CD14-positive monocyte (primary cell): Measurements from ENCODE around the gene SOHLH1. TPM values are rescaled to one million over a fixed set of nuclear protein-coding genes. Genes with fewer than 3 reads are reported as not detected.

Source experiments
- DNase-seq, 3 donors: peaks; one replicate each; pipeline ENCODE4 v3.0.0-alpha.2; 2011 to 2022
- H2AFZ ChIP-seq: 2 replicates; pipeline ENCODE4 v1.6.0; 2012; ENCODE audit warnings: mild to moderate bottlenecking, low read depth, low read length, inconsistent platforms; ENCODE audit not compliant: insufficient read depth, poor library complexity, severe bottlenecking
- H3K27ac ChIP-seq, 2 donors: 1 replicate in 1 of 2; 2 replicates in 1 of 2; pipeline ENCODE4 v1.5.1; 2012 to 2013; ENCODE audit warnings: low read length in 2 of 2, control low read depth in 1 of 2, inconsistent platforms in 1 of 2, low read depth in 1 of 2, mild to moderate bottlenecking in 1 of 2
- H3K27me3 ChIP-seq, 2 donors: one replicate each; pipeline versions ENCODE4 v1.6.0 to v1.6.1; 2011 to 2013; ENCODE audit warnings: low read length in 2 of 2; ENCODE audit not compliant: control insufficient read depth in 2 of 2, insufficient read depth in 2 of 2
- H3K36me3 ChIP-seq, 2 donors: replicated peaks in 1 of 2; 1 replicate in 1 of 2; 2 replicates in 1 of 2; pipeline versions ENCODE4 v1.5.1 to v1.6.1; 2012 to 2013; ENCODE audit warnings: low read length in 2 of 2, control low read depth in 1 of 2, inconsistent platforms in 1 of 2, mild to moderate bottlenecking in 1 of 2; ENCODE audit not compliant: insufficient read depth in 2 of 2, control insufficient read depth in 1 of 2
- H3K4me1 ChIP-seq, 2 donors: 1 replicate in 1 of 2; 2 replicates in 1 of 2; pipeline versions ENCODE4 v1.5.1 to v1.6.1; 2012 to 2013; ENCODE audit warnings: low read length in 2 of 2, control low read depth in 1 of 2, inconsistent platforms in 1 of 2, mild to moderate bottlenecking in 1 of 2, moderate library complexity in 1 of 2; ENCODE audit not compliant: insufficient read depth in 2 of 2, control insufficient read depth in 1 of 2
- H3K4me2 ChIP-seq: replicated peaks from 2 replicates; pipeline ENCODE3; 2012; ENCODE audit warnings: low read length, moderate library complexity, mild to moderate bottlenecking; ENCODE audit not compliant: poor library complexity, severe bottlenecking; ENCODE audit errors: extremely low read depth
- H3K4me3 ChIP-seq, 3 experiments: fragments of 200-600 bp in 1 of 3; sonication (generic) in 1 of 3; replicated peaks in 1 of 3; 1 replicate in 2 of 3; 2 replicates in 1 of 3; pipeline ENCODE4 v1.5.1; 2011 to 2013; ENCODE audit warnings: low read length in 3 of 3, mild to moderate bottlenecking in 3 of 3, control low read depth in 2 of 3, low read depth in 2 of 3, inconsistent platforms in 1 of 3, moderate library complexity in 1 of 3
- H3K79me2 ChIP-seq: 2 replicates; pipeline ENCODE4 v1.6.0; 2012; ENCODE audit warnings: mild to moderate bottlenecking, control low read depth, inconsistent platforms, low read length, moderate library complexity; ENCODE audit not compliant: insufficient read depth
- H3K9ac ChIP-seq: 2 replicates; pipeline ENCODE4 v1.6.0; 2017; ENCODE audit warnings: low read length, mild to moderate bottlenecking; ENCODE audit not compliant: insufficient read depth, poor library complexity, severe bottlenecking
- H3K9me3 ChIP-seq, 2 donors: replicated peaks in 1 of 2; 1 replicate in 1 of 2; 2 replicates in 1 of 2; pipeline versions ENCODE4 v1.5.1 to v1.6.1; 2012 to 2013; ENCODE audit warnings: low read length in 2 of 2, control low read depth in 1 of 2; ENCODE audit not compliant: control insufficient read depth in 1 of 2, insufficient read depth in 1 of 2
- H4K20me1 ChIP-seq: 2 replicates; pipeline ENCODE4 v1.6.0; 2012; ENCODE audit warnings: mild to moderate bottlenecking, low read length, control low read depth, moderate library complexity; ENCODE audit not compliant: insufficient read depth
- H3K27ac Mint-ChIP-seq, 7 donors: one replicate each; pipeline ENCODE4 v1.8.0; 2020; ENCODE audit warnings: mild to moderate bottlenecking in 7 of 7, mixed read lengths in 7 of 7, moderate library complexity in 6 of 7, inconsistent platforms in 2 of 7
- H3K27me3 Mint-ChIP-seq, 3 donors: one replicate each; pipeline ENCODE4 v1.8.0; 2021 to 2022; ENCODE audit warnings: low read depth in 3 of 3, mild to moderate bottlenecking in 3 of 3, mixed read lengths in 3 of 3, moderate library complexity in 3 of 3, inconsistent platforms in 1 of 3
- H3K36me3 Mint-ChIP-seq, 2 donors: one replicate each; pipeline ENCODE4 v1.8.0; 2020; ENCODE audit warnings: mixed read lengths in 2 of 2, inconsistent platforms in 1 of 2, mild to moderate bottlenecking in 1 of 2
- H3K4me1 Mint-ChIP-seq: one replicate; pipeline ENCODE4 v1.8.0; 2020; ENCODE audit warnings: mild to moderate bottlenecking, mixed read lengths
- H3K4me3 Mint-ChIP-seq, 2 donors: one replicate each; pipeline ENCODE4 v1.8.0; 2020; ENCODE audit warnings: mild to moderate bottlenecking in 2 of 2, mixed read lengths in 2 of 2, moderate library complexity in 1 of 2
- H3K9me3 Mint-ChIP-seq, 7 donors: one replicate each; pipeline ENCODE4 v1.8.0; 2020 to 2022; ENCODE audit warnings: mixed read lengths in 7 of 7, mild to moderate bottlenecking in 6 of 7, moderate library complexity in 6 of 7, inconsistent platforms in 2 of 7
- WGBS: methylation state at CpG from one replicate; pipeline ENCODE4 v1.1.5; 2013; ENCODE audit warnings: missing lambda C conversion rate; ENCODE audit not compliant: insufficient coverage; 5-methylcytosine and 5-hydroxymethylcytosine counted together
- intact Hi-C, 2 donors: fragments of 100-400 bp; cut with micrococcal nuclease; formaldehyde crosslinking; loops; one replicate each; pipeline versions ENCODE4 v1.15.0 to v1.15.1; 2023
- polyA plus RNA-seq, 3 donors: library from polyadenylated mRNA; depleted of rRNA in 1 of 3; unstranded in 2 of 3; stranded (reverse) in 1 of 3; fragments of 300-500 nt in 2 of 3; fragments of >200 nt in 1 of 3; fragmentation: Illumina TruSeq in 2 of 3; gene quantifications; 1 replicate in 2 of 3; 2 replicates in 1 of 3; pipeline ENCODE4 v1.2.3, GENCODE V29; 2012 to 2021
- TF ChIP-seq, protein P1 (sequence below): fragments of 200-600 bp; IDR thresholded peaks from one replicate; pipeline ENCODE4 v1.8.0; 2022; ENCODE audit warnings: antibody characterized with exemption, mild to moderate bottlenecking

Gene SOHLH1
- polyA plus RNA-seq, 3 donors: not detected

- Histone ChIP-seq H2AFZ (no peak overlapping the region), H3K4me2 (no peak overlapping the region), H3K9ac (no peak overlapping the region), H3K79me2 (no peaks in the 10 kb centered on the region), H3K27ac (no peak overlapping the region), H3K27me3 (no peaks in the 10 kb centered on the region), H3K4me1 (no peaks in the 10 kb centered on the region), H4K20me1 (no peaks in the 10 kb centered on the region), H3K4me3 (no peak overlapping the region), H3K9me3 (no peaks in the 10 kb centered on the region), H3K36me3 (no peaks in the 10 kb centered on the region)
- Mint-ChIP-seq H3K4me1 (no peaks in the 10 kb centered on the region), H3K9me3 (peaks cover 0 to 2% (median 0%) of the 10 kb centered on the region in 7 donors), H3K27me3 (peaks cover 0 to 10% (median 8%) of the 10 kb centered on the region in 3 donors), H3K27ac (peak overlapping the region in 1 of 7 donors; percentile 35), H3K4me3 (no peak overlapping the region), H3K36me3 (no peaks in the 10 kb centered on the region)
- WGBS: 84% methylated on average over 14 of the region's 16 CpGs
- intact Hi-C loops: no loop called here
- DNase-seq: no peak
- TF ChIP-seq, protein P1, sequence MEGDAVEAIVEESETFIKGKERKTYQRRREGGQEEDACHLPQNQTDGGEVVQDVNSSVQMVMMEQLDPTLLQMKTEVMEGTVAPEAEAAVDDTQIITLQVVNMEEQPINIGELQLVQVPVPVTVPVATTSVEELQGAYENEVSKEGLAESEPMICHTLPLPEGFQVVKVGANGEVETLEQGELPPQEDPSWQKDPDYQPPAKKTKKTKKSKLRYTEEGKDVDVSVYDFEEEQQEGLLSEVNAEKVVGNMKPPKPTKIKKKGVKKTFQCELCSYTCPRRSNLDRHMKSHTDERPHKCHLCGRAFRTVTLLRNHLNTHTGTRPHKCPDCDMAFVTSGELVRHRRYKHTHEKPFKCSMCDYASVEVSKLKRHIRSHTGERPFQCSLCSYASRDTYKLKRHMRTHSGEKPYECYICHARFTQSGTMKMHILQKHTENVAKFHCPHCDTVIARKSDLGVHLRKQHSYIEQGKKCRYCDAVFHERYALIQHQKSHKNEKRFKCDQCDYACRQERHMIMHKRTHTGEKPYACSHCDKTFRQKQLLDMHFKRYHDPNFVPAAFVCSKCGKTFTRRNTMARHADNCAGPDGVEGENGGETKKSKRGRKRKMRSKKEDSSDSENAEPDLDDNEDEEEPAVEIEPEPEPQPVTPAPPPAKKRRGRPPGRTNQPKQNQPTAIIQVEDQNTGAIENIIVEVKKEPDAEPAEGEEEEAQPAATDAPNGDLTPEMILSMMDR: no peak
Measured at GRCh38 chr9:135696446-135696845, 2.8 kb downstream of the SOHLH1 start.

GRCh38 chr9:135695642-135696041, 3.6 kb downstream of the SOHLH1 start:
- H3K9me3 Mint-ChIP-seq: peaks cover 0 to 3% (median 0%) of the 10 kb centered on the region in 7 donors
- 96% methylated on average over 11 of the region's 12 CpGs for WGBS
- no peaks in the 10 kb centered on the region for H3K9me3 ChIP-seq
- no peak overlapping the region for H3K27ac ChIP-seq
- H3K27me3 Mint-ChIP-seq: peaks cover 0 to 7% (median 6%) of the 10 kb centered on the region in 3 donors
- no peaks in the 10 kb centered on the region for H3K36me3 Mint-ChIP-seq
- no peaks in the 10 kb centered on the region for H3K27me3 ChIP-seq
- TF ChIP-seq, protein P1: no peak
- H3K4me3 ChIP-seq: no peak overlapping the region
- H3K9ac ChIP-seq: no peak overlapping the region
- H3K79me2 ChIP-seq: no peaks in the 10 kb centered on the region
- H3K4me3 Mint-ChIP-seq: no peak overlapping the region
- no peaks in the 10 kb centered on the region for H4K20me1 ChIP-seq
- H2AFZ ChIP-seq: no peak overlapping the region
- no peak for DNase-seq
- no peaks in the 10 kb centered on the region for H3K4me1 ChIP-seq
- H3K4me1 Mint-ChIP-seq: no peaks in the 10 kb centered on the region
- intact Hi-C loops: no loop called here
- no peaks in the 10 kb centered on the region for H3K36me3 ChIP-seq
- H3K27ac Mint-ChIP-seq: no peak overlapping the region
- H3K4me2 ChIP-seq: no peak overlapping the region
